ENCODE data around the gene SRMS. TPM values are rescaled to one million over a fixed set of nuclear protein-coding genes. Genes with fewer than 3 reads are reported as not detected.

SRMS gene
- total and polyA plus RNA-seq, 4 donors = 0.06 TPM; not detected in 3

GRCh38 chr20:63563225-63563935, 15.8 kb upstream of the SRMS start:
- Histone ChIP-seq H3K36me3 (ENCODE audit: control insufficient read depth in 4 of 4, insufficient read depth in 4 of 4, low read length in 4 of 4) (peaks cover 3 to 79% (median 6%) of the 10 kb centered on the region in 4 donors), H3K9ac (ENCODE audit: insufficient read depth in 1 of 2, low read length in 2 of 2) (no peak overlapping the region)
- WGBS, 2 donors = 95 to 97% methylated on average over 54 to 55 of the region's 55 CpGs

GRCh38 chr20:63562461-63563224, 15.1 kb upstream of the SRMS start:
- no peak overlapping the region for H3K9ac ChIP-seq (ENCODE audit: insufficient read depth in 1 of 2, low read length in 2 of 2)
- H3K36me3 ChIP-seq (ENCODE audit: control insufficient read depth in 4 of 4, insufficient read depth in 4 of 4, low read length in 4 of 4) = peaks cover 3 to 83% (median 6%) of the 10 kb centered on the region in 4 donors
- no peak for ATAC-seq (ENCODE audit: insufficient read depth, low FRiP score)
- no peak for TF ChIP-seq CTCF (IDR thresholded peaks at IDR 0.05; ENCODE audit: control extremely low read depth, extremely low read depth)
- no peak overlapping the region for H3K4me3 ChIP-seq
- no peak overlapping the region for H3K27ac ChIP-seq (ENCODE audit: low read depth in 1 of 2, low read length in 1 of 2)
- 95 to 96% methylated on average over 52 to 54 of the region's 54 CpGs for WGBS, 2 donors
- H3K4me1 ChIP-seq (ENCODE audit: control insufficient read depth in 5 of 5, insufficient read depth in 5 of 5, low read length in 5 of 5) = no peaks in the 10 kb centered on the region
- H3K9me3 ChIP-seq (ENCODE audit: control insufficient read depth in 4 of 4, insufficient read depth in 3 of 4, low read length in 3 of 4) = peaks cover 0 to 8% (median 0%) of the 10 kb centered on the region in 4 donors
- H3K27me3 ChIP-seq (ENCODE audit: control insufficient read depth in 3 of 3, insufficient read depth in 3 of 3, low read length in 2 of 3) = no peaks in the 10 kb centered on the region
- no peak for DNase-seq

More at GRCh38 chr20:63563225-63563935, 15.8 kb upstream of the SRMS start:
- no peaks in the 10 kb centered on the region for H3K27me3 ChIP-seq (ENCODE audit: control insufficient read depth in 3 of 3, insufficient read depth in 3 of 3, low read length in 2 of 3)
- ATAC-seq (ENCODE audit: insufficient read depth, low FRiP score) = no peak
- H3K9me3 ChIP-seq (ENCODE audit: control insufficient read depth in 4 of 4, insufficient read depth in 3 of 4, low read length in 3 of 4) = peaks cover 0 to 8% (median 0%) of the 10 kb centered on the region in 4 donors
- DNase-seq = no peak
- no peak overlapping the region for H3K27ac ChIP-seq (ENCODE audit: low read depth in 1 of 2, low read length in 1 of 2)
- H3K4me1 ChIP-seq (ENCODE audit: control insufficient read depth in 5 of 5, insufficient read depth in 5 of 5, low read length in 5 of 5) = no peaks in the 10 kb centered on the region
- H3K4me3 ChIP-seq = no peak overlapping the region
- no peak for TF ChIP-seq CTCF (IDR thresholded peaks at IDR 0.05; ENCODE audit: control extremely low read depth, extremely low read depth)

- H3K4me3 ChIP-seq = no peak overlapping the region
- H3K36me3 ChIP-seq (ENCODE audit: control insufficient read depth in 4 of 4, insufficient read depth in 4 of 4, low read length in 4 of 4) = peaks cover 3 to 79% (median 6%) of the 10 kb centered on the region in 4 donors
- no peaks in the 10 kb centered on the region for H3K27me3 ChIP-seq (ENCODE audit: control insufficient read depth in 3 of 3, insufficient read depth in 3 of 3, low read length in 2 of 3)
- no peaks in the 10 kb centered on the region for H3K4me1 ChIP-seq (ENCODE audit: control insufficient read depth in 5 of 5, insufficient read depth in 5 of 5, low read length in 5 of 5)
- H3K27ac ChIP-seq (ENCODE audit: low read depth in 1 of 2, low read length in 1 of 2) = no peak overlapping the region
- ATAC-seq (ENCODE audit: insufficient read depth, low FRiP score) = no peak
- no peak for DNase-seq
- 91 to 93% methylated on average over 36 of the region's 36 CpGs for WGBS, 2 donors
- H3K9ac ChIP-seq (ENCODE audit: insufficient read depth in 1 of 2, low read length in 2 of 2) = no peak overlapping the region
- TF ChIP-seq CTCF (IDR thresholded peaks at IDR 0.05; ENCODE audit: control extremely low read depth, extremely low read depth) = no peak
- peaks cover 0 to 8% (median 0%) of the 10 kb centered on the region in 4 donors for H3K9me3 ChIP-seq (ENCODE audit: control insufficient read depth in 4 of 4, insufficient read depth in 3 of 4, low read length in 3 of 4)
Measured at GRCh38 chr20:63561624-63562396, 14.3 kb upstream of the SRMS start.

All from lung (tissue), 12 donors.